ENCODE results near the gene LRIT1. TPM values are rescaled to one million over a fixed set of nuclear protein-coding genes. Genes with fewer than 3 reads are reported as not detected.

LRIT1 gene
- total and polyA plus RNA-seq, 2 of the 8 experiments (the other 6 are each of a cell fraction or from before 2014, with no cell fraction given): 0.03 TPM; not detected in 1

DNA sequence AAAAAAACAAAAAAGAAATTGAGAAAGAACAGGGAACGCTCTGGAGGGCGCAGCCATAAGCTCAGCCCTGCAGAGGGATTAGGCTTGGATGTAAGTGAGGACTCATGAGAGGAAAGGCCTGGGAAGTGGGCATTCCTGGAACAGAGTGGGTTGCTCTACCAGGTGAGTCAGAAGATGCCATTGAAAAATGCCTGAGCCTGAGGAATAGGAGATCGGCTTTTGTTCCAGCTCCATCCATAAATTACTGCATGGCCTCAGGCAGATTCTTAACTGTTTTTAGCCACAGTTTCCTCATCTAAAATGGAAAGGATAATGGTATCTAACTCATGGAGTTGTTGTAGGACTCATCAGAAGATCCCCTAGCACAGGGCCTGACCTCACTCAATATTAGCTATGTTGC is 2.4 kb upstream of the LRIT1 start:
- H3K27ac ChIP-seq (ENCODE audit: low read depth, low read length): no peak overlapping the region
- H2BK20ac ChIP-seq (ENCODE audit: low read length): no peak overlapping the region
- no peak overlapping the region for H3K4me2 ChIP-seq (ENCODE audit: insufficient read depth in 1 of 2, low read depth in 2 of 2, low read length in 2 of 2)
- H3K23me2 ChIP-seq (ENCODE audit: low read depth, low read length): no peaks in the 10 kb centered on the region; the same call in 1 of the 2 replicates
- no peak overlapping the region for H3K4me3 ChIP-seq (ENCODE audit: extremely low read depth in 1 of 4, insufficient read depth in 2 of 4, low read depth in 3 of 4, low read length in 4 of 4)
- no peaks in the 10 kb centered on the region; a peak in 2 of 7 replicates for H3K27me3 ChIP-seq (replicated peaks in 1 of 4; ENCODE audit: control insufficient read depth in 3 of 4, extremely low read depth in 1 of 4, insufficient read depth in 3 of 4, low read length in 3 of 4)
- H3K79me1 ChIP-seq (ENCODE audit: low read depth, low read length): no peaks in the 10 kb centered on the region
- FAIRE-seq (no peak), DNase-seq (ENCODE audit: low read depth in 1 of 2, low spot score in 2 of 2) (no peak)
- no peak overlapping the region for H3K4ac ChIP-seq (replicated peaks; ENCODE audit: insufficient read length, low read depth, low read length)
- H3K18ac ChIP-seq (ENCODE audit: extremely low read depth, low read length): no peak overlapping the region
- no peak overlapping the region for H3K56ac ChIP-seq (replicated peaks; ENCODE audit: insufficient read length, low read depth, low read length)
- H2BK12ac ChIP-seq (ENCODE audit: low read depth, low read length): no peak overlapping the region
- no peaks in the 10 kb centered on the region for H4K20me1 ChIP-seq (replicated peaks in 1 of 2; ENCODE audit: control insufficient read depth in 1 of 2, insufficient read depth in 2 of 2, low read length in 2 of 2)
- H4K91ac ChIP-seq (replicated peaks; ENCODE audit: insufficient read length, low read length): no peak overlapping the region
- ChIA-PET POLR2A (ENCODE audit: partially characterized antibody) (no interaction called here), CTCF (ENCODE audit: partially characterized antibody) (interaction anchor here (0.6 to 11.2 kb wide), 9 partner anchors 10 to 301 kb away, joined by 3 to 102 read pairs (median 3); no protein-coding TSS in a partner anchor)
- H2BK15ac ChIP-seq (ENCODE audit: low read length): no peak overlapping the region
- H3K4me1 ChIP-seq (replicated peaks in 1 of 4; ENCODE audit: control insufficient read depth in 3 of 4, insufficient read depth in 4 of 4, low read length in 3 of 4): no peaks in the 10 kb centered on the region
- 85% methylated on average over 3 of the region's 3 CpGs; no CpG with 5 or more reads in 1 of the 2 experiments for WGBS, 2 experiments (ENCODE audit: extremely low coverage in 1 of 2, insufficient coverage in 1 of 2, insufficient read length in 1 of 2, insufficient replicate concordance in 2 of 2, low coverage in 1 of 2, low lambda C conversion rate in 2 of 2, missing lambda C conversion rate in 1 of 2)
- H3K9me3 ChIP-seq (ENCODE audit: insufficient read depth in 2 of 2, low read depth in 1 of 2, low read length in 1 of 2): no peaks in the 10 kb centered on the region
- H2BK120ac ChIP-seq (replicated peaks; ENCODE audit: low read depth, low read length): no peak overlapping the region
- H4K8ac ChIP-seq (ENCODE audit: extremely low read depth, insufficient read depth, low read length): no peak overlapping the region
- H4K5ac ChIP-seq (ENCODE audit: insufficient read length, low read depth, low read length): no peak overlapping the region
- H3K9ac ChIP-seq (replicated peaks in 1 of 4; ENCODE audit: extremely low read depth in 1 of 4, low read depth in 3 of 4, low read length in 3 of 4): no peak overlapping the region
- no peaks in the 10 kb centered on the region for H3K36me3 ChIP-seq (ENCODE audit: control insufficient read depth in 2 of 4, insufficient read depth in 4 of 4, low read length in 3 of 4)
- no peaks in the 10 kb centered on the region for H3K79me2 ChIP-seq (ENCODE audit: control insufficient read depth in 1 of 2, insufficient read depth in 2 of 2, low read length in 2 of 2)
- no peak overlapping the region for H3K14ac ChIP-seq (ENCODE audit: insufficient read length)
- no peak overlapping the region for H2AK5ac ChIP-seq (ENCODE audit: low read depth, low read length)
- H3K23ac ChIP-seq (ENCODE audit: insufficient read length): no peak overlapping the region
- H2AFZ ChIP-seq (ENCODE audit: low read length): no peak overlapping the region
- no peak overlapping the region for H2BK5ac ChIP-seq (ENCODE audit: low read depth, low read length)
- no peak for TF ChIP-seq RFX5 (IDR thresholded peaks at IDR 0.05; ENCODE audit: borderline replicate concordance, low read depth, low read length)
- no peak for TF ChIP-seq KDM5A (IDR thresholded peaks at IDR 0.05; ENCODE audit: low read length)
- no peak for TF ChIP-seq TBP (IDR thresholded peaks at IDR 0.05; ENCODE audit: low read depth, low read length)
- TF ChIP-seq TAF7 (optimal IDR thresholded peaks at IDR 0.05; ENCODE audit: borderline replicate concordance, low read depth, low read length): no peak
- TF ChIP-seq SAP30 (IDR thresholded peaks at IDR 0.05; ENCODE audit: insufficient read depth, insufficient replicate concordance, low read length): no peak
- no peak for TF ChIP-seq GTF2F1 (IDR thresholded peaks at IDR 0.05; ENCODE audit: borderline replicate concordance, low read depth, low read length)
- no peak for TF ChIP-seq SUZ12 (IDR thresholded peaks at IDR 0.05; ENCODE audit: low read length)
- TF ChIP-seq, protein P1, sequence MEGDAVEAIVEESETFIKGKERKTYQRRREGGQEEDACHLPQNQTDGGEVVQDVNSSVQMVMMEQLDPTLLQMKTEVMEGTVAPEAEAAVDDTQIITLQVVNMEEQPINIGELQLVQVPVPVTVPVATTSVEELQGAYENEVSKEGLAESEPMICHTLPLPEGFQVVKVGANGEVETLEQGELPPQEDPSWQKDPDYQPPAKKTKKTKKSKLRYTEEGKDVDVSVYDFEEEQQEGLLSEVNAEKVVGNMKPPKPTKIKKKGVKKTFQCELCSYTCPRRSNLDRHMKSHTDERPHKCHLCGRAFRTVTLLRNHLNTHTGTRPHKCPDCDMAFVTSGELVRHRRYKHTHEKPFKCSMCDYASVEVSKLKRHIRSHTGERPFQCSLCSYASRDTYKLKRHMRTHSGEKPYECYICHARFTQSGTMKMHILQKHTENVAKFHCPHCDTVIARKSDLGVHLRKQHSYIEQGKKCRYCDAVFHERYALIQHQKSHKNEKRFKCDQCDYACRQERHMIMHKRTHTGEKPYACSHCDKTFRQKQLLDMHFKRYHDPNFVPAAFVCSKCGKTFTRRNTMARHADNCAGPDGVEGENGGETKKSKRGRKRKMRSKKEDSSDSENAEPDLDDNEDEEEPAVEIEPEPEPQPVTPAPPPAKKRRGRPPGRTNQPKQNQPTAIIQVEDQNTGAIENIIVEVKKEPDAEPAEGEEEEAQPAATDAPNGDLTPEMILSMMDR (IDR thresholded peaks at IDR 0.05; ENCODE audit: control extremely low read depth in 1 of 3, insufficient read depth in 1 of 3, low read depth in 1 of 3, low read length in 3 of 3): no peak
- no peak for TF ChIP-seq JUN (IDR thresholded peaks at IDR 0.05; ENCODE audit: low read depth, low read length)
- TF ChIP-seq CEBPB (IDR thresholded peaks at IDR 0.05; ENCODE audit: low read depth, low read length): no peak
- TF ChIP-seq HDAC2 (IDR thresholded peaks at IDR 0.05; ENCODE audit: borderline replicate concordance in 1 of 2, low read depth in 2 of 2, low read length in 2 of 2): no peak
